ENCODE data around the gene SIRT3. TPM values are rescaled to one million over a fixed set of nuclear protein-coding genes. Genes with fewer than 3 reads are reported as not detected.
"Not testable (repeated sequence)": the region's sequence is repeated elsewhere in the genome, so short reads cannot be mapped to it uniquely, and the experiment has no call there.

SIRT3 gene
- total RNA-seq, 4 donors from 2014 or later, result 12.6 to 18.4 (median 14.2) TPM

- DNase-seq (ENCODE audit: low spot score in 2 of 2), result peak in 1 of 2 donors; percentile 28
- H3K4me3 ChIP-seq (ENCODE audit: low read depth, poor library complexity, severe bottlenecking); intact Hi-C loops (cut with DNase I; ENCODE audit: low total_unique reads): not testable (repeated sequence)
- WGBS, 2 donors, result 59% methylated on average over 10 of the region's 25 CpGs; no CpG with 5 or more reads in 1 of the 2 donors
Observed at GRCh38 chr11:189843-190311, 46.3 kb downstream of the SIRT3 start.

GRCh38 chr11:189200-189783 is 46.9 kb downstream of the SIRT3 start:
- intact Hi-C loops (cut with DNase I; ENCODE audit: low total_unique reads); H3K4me3 ChIP-seq (ENCODE audit: low read depth, poor library complexity, severe bottlenecking): not testable (repeated sequence)
- DNase-seq (ENCODE audit: low spot score in 2 of 2), result peak in 1 of 2 donors; percentile 74
- WGBS, 2 donors, result 82 to 89% methylated on average over 36 to 47 of the region's 55 CpGs

DNA sequence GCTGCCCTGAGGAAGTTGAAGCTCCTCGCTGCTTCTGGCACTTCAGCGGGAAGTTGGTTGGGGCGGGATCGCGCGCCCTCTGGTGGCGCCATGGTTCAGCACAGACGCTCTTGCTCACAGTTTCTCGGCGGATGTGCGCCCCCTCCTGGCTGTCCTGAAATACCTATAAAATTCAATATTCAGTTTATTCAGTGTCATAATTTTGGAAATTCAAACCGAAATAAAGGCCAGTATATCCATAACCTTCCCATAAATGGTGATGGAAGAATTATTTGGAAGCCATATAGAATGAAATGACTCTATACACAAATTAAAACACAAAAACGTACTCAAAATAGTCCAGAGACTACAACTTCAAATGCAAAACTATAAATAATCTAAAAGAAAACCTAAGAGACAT is 55.9 kb downstream of the SIRT3 start:
- not testable (repeated sequence) for DNase-seq (ENCODE audit: low spot score in 2 of 2)
- 0% methylated on average over 3 to 5 of the region's 13 CpGs for WGBS, 2 donors

More for the DNA sequence above, 55.9 kb downstream of the SIRT3 start:
- intact Hi-C loops (cut with DNase I; ENCODE audit: low total_unique reads); H3K4me3 ChIP-seq (ENCODE audit: low read depth, poor library complexity, severe bottlenecking): not testable (repeated sequence)

Other genes starting within 250 kb of the SIRT3 start
- gene SCGB1C1, start 43.3 kb downstream of the SIRT3 start, total RNA-seq, result not detected
- 10 to 100 TPM; 25.5 to 33.3 (median 31.6) TPM for gene BET1L, start 28.9 kb downstream of the SIRT3 start, total RNA-seq
- 10 to 100 TPM; 58.0 to 91.2 (median 66.9) TPM for gene RIC8A, start 28.6 kb downstream of the SIRT3 start, total RNA-seq
- gene PSMD13, start 634 bp upstream of the SIRT3 start, total RNA-seq, result 100 to 1,000 TPM in 1 of 4 donors, 10 to 100 TPM in 3; 65.1 to 115 (median 90.8) TPM
- under 1 TPM in 3 of 4 donors, not detected in 1; 0.25 to 0.32 (median 0.27) TPM for gene NLRP6, start 42.1 kb upstream of the SIRT3 start, total RNA-seq
- gene PGGHG, start 52.8 kb upstream of the SIRT3 start, total RNA-seq, result 1 to 10 TPM; 4.0 to 7.7 (median 6.9) TPM
- gene IFITM5, start 63.2 kb upstream of the SIRT3 start, total RNA-seq, result not detected
- gene IFITM2, start 71.5 kb upstream of the SIRT3 start, total RNA-seq, result 10 to 100 TPM; 22.2 to 99.4 (median 52.9) TPM
- gene IFITM1, start 77.7 kb upstream of the SIRT3 start, total RNA-seq, result 100 to 1,000 TPM in 1 of 4 donors, 10 to 100 TPM in 3; 44.2 to 114 (median 65.4) TPM
- 100 to 1,000 TPM in 1 of 4 donors, 10 to 100 TPM in 3; 39.6 to 124 (median 84.2) TPM for gene IFITM3, start 84.5 kb upstream of the SIRT3 start, total RNA-seq
- 10 to 100 TPM in 1 of 4 donors, 1 to 10 TPM in 3; 1.8 to 20.0 (median 5.0) TPM for gene B4GALNT4, start 133.2 kb upstream of the SIRT3 start, total RNA-seq
- 100 to 1,000 TPM; 612 to 880 (median 754) TPM for gene PKP3, start 157.9 kb upstream of the SIRT3 start, total RNA-seq
- gene SIGIRR, start 178.7 kb upstream of the SIRT3 start, total RNA-seq, result 10 to 100 TPM; 15.1 to 23.2 (median 19.0) TPM
- gene ANO9, start 205.7 kb upstream of the SIRT3 start, total RNA-seq, result 100 to 1,000 TPM in 2 of 4 donors, 10 to 100 TPM in 2; 55.7 to 116 (median 92.1) TPM
- gene PTDSS2, start 213.9 kb upstream of the SIRT3 start, total RNA-seq, result 100 to 1,000 TPM in 1 of 4 donors, 10 to 100 TPM in 3; 35.0 to 108 (median 38.7) TPM